GM18526 (cell line): ENCODE data around the gene ZNF607.

Source experiments
- POLR2A ChIP-seq: IDR thresholded peaks from 3 replicates; pipeline ENCODE4 v1.6.1; 2011; ENCODE audit not compliant: insufficient read length; ENCODE audit errors: extremely low read depth

The ZNF607 gene

GRCh38 chr19:37719111-37719926 lies at the start of gene ZNF607:
TSS of gene ZNF607 (minus strand) at chr19:37719761. CDS start at chr19:37711618, 8,143 bp downstream.
- peak; percentile 70 for TF ChIP-seq POLR2A

GRCh38 chr19:37763488-37763887 lies 43.9 kb upstream of the ZNF607 start:
- no peak for TF ChIP-seq POLR2A

GRCh38 chr19:37738371-37738770 lies 18.8 kb upstream of the ZNF607 start:
- no peak for TF ChIP-seq POLR2A

DNA sequence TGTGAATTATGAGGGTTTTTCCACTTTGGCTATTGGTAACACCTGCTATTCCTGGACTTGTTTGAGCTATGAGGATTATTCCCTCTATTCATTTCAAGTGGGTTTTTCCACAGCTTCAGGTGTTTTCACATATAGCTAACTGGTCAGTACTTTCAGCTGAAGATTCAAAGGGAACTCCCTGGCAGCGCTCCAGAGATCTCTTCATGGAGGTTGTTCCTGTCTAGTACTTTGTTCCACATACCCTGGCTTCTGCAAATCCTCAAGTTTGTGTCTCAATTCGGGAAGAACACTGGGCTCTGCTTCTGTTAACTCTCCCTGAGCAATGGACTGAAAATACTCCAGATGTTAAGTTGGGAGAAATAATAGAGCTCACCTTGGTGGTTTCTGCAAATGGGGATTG lies 5.6 kb upstream of the ZNF607 start:
- no peak for TF ChIP-seq POLR2A

DNA sequence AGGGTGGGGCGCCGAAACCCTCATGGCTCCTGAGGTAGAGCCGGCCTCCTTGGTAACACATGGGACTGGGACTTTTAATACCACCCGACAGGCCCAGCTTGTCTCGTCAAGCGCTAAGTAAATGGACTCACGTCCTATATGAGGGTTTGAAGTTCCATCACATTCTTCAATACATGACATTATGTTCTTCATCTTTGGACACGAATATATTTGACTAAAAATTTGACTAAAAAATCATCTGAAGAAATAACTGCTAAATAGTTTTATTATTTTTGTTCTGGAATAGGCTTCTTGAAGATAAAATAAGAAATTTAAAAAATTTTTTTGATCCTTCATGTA lies 335 bp upstream of the ZNF607 start:
- no peak for TF ChIP-seq POLR2A

- TF ChIP-seq POLR2A: no peak
Measured at GRCh38 chr19:37718304-37718703, 1.3 kb downstream of the ZNF607 start.

DNA sequence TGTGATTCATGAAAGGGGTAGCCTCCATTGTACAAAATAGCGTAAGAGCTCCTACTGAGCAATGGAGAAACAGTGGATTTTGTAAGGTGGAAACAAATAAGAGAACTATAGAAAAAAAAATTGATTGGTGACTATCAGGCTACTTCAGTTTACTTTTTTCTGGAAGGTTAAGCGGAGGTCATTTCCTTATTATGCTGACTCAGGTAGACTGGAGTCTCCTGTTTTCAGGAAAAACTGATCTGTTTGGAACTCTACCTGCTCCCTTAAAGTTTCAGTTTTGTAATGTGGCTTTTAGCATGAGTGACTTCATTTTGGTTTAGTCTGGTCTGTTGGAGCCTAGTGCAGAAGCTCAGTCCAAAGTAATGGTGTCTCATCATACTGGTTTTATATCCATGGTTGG lies 3.4 kb downstream of the ZNF607 start:
- TF ChIP-seq POLR2A: no peak

- TF ChIP-seq POLR2A: no peak
Measured at GRCh38 chr19:37706052-37706605, 13.4 kb downstream of the ZNF607 start.

DNA sequence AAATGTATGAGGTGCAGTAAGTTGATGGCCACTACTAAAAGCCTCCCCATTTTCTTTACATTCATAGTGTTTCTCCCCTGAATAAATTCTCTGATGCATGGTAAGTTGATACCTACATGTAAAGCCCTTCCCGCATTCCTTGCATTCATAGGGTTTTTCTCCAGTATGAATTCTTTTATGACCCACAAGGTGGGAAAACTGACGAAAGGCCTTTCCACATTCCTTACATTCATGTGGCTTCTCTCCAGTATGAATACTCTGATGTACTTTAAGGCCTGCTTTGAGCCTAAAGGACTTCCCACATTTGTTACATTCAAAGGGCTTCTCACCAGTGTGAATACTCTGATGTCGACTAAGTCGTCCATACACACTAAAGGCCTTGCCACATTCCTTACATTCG lies 20.5 kb downstream of the ZNF607 start:
- no peak for TF ChIP-seq POLR2A

DNA sequence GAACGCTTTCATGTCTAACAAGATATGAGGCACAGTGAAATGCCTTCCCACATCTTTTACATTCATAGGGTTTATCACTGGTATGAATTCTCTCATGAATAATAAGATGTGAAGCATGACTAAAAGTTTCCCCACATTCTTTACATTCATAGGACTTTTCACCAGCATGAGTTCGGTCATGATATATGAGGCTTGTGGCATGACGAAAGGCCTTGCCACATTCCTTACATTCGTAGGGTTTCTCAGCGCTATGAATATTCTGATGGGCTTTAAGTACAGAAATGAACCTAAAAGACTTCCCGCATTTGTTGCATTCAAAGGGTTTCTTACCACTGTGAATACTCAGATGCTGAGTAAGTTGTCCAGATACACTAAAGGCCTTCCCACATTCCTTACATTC lies 21.3 kb downstream of the ZNF607 start:
- no peak for TF ChIP-seq POLR2A

GRCh38 chr19:37695144-37695899 lies 24.2 kb downstream of the ZNF607 start:
- TF ChIP-seq POLR2A: no peak

DNA sequence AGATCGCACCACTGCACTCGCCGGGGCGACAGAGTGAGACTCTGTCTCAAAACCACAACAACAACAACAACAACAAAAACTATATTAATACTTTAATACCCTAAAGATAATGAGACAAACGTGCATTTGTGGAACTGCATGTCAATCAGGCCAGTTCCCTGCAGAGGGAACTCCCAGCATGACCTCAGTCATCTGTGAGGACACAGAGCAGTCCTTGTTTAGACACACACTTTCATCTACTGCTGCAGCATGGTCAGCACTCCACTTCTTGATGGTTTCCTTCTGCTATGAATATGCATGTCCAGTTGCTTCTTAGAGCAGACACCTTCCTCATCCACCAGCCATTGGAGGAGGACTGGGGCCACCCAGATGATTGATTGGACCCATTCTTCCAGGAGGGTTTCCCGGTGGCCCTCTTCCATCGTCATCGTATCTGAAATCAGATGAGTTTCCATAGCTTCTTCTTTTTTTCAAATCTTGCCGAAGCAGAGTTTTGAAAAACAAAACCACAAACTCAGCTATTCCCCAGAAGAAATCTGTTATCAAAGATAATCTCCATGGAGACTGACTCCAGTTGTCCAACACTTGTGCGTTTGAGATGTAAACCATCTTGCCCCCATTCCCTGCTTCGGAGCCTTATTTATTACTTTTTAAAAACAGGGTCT lies 26.5 kb downstream of the ZNF607 start:
- no peak for TF ChIP-seq POLR2A

DNA sequence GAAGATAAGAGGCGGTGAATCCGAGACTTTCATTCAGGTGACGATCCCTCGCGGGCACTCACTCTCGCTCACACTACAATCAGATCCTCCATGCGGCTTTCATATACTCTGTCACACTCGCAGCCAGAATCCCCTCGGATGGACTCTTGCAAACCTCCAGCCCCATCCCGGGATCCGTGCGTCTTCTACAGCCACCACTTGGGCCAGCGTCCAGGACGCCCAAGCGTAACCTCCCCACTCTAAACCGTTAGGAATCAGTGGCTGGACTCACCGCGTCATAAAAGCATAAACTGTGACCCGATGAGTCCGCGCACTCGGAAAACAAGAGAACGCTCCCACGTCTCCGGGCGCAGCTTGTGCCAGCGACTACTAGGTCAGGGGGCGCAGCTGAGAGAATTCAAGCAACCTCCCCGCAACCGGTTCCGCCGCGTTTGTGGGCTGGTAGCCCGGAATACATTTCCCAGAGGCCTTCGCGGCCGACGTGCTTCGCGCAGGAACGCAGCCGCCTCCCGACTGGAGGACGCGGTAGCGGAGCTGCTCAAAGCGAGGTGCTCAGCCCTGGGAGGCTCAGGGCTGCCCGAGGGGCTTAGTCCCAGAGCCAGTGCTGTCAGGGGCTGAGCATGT lies 27.6 kb downstream of the ZNF607 start:
- TF ChIP-seq POLR2A: peak; percentile 47

DNA sequence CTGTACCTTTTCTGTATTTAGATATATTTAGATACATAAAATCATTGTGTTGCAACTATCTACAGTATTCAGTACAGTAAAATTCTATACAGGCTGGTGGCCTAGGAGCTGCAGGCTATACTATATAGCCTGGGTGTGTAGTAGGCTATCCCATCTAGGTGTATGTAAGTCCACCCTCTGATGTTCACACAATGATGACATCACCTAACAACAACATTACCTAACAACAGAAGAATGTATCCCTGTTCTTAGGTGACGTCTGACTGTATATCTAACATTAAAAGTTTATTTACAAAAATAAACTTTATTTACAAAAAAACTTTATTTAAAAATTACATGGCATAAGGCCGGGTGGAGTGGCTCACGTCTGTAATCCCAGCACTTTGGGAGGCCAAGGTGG lies 36.0 kb downstream of the ZNF607 start:
- no peak for TF ChIP-seq POLR2A

GRCh38 chr19:37669450-37669914 lies 50.1 kb downstream of the ZNF607 start:
- no peak for TF ChIP-seq POLR2A
